IMR-90 (cell line): ENCODE data around the gene TRMT11. TPM values are rescaled to one million over a fixed set of nuclear protein-coding genes. Genes with fewer than 3 reads are reported as not detected.
A peak's percentile ranks its signal among the peaks of the same experiment; 100 is the strongest.

ENCODE experiments used
- ATAC-seq: fragments of 200-7000 bp; cut with Tn5 transposase; 2 replicates; pipeline ENCODE4 v1.9.1; 2020; ENCODE audit warnings: low read depth, mild to moderate bottlenecking, moderate library complexity
- BruUV-seq: library from RNA; stranded (reverse); fragments of 400-500 nt; replicated peaks from 2 replicates; lab custom pipeline; 2021; lab: Mats Ljungman, UMichigan
- CTCF ChIA-PET: fragments of 300-600 bp; formaldehyde crosslinking; extraction: SDS; loops from one replicate; lab custom pipeline; 2021; ENCODE audit warnings: antibody characterized with exemption; lab: Yijun Ruan, JAX
- POLR2A ChIA-PET: fragments of 300-600 bp; sonication (Branson Sonifier 250); formaldehyde crosslinking; loops from one replicate; lab custom pipeline; 2022; ENCODE audit warnings: antibody characterized with exemption; ENCODE audit not compliant: unreplicated experiment; lab: Charles Lee
- DNase-seq: peaks from one replicate; pipeline ENCODE4 v3.0.0; 2013
- H2AFZ ChIP-seq: replicated peaks from 2 replicates; pipeline ENCODE3; 2013; ENCODE audit warnings: low read length, mild to moderate bottlenecking; ENCODE audit not compliant: poor library complexity
- H2AK5ac ChIP-seq: 2 replicates; pipeline ENCODE4 v1.6.1; 2013; ENCODE audit warnings: low read depth, low read length, inconsistent platforms
- H2AK9ac ChIP-seq: replicated peaks from 2 replicates; pipeline ENCODE3; 2013; ENCODE audit warnings: mild to moderate bottlenecking, low read depth, low read length, moderate library complexity; ENCODE audit not compliant: poor library complexity
- H2BK120ac ChIP-seq: 2 replicates; pipeline ENCODE4 v1.6.1; 2013; ENCODE audit warnings: low read depth, low read length, inconsistent platforms
- H2BK15ac ChIP-seq: 3 replicates; pipeline ENCODE4 v1.6.1; 2013; ENCODE audit warnings: low read depth, low read length, inconsistent platforms
- H2BK20ac ChIP-seq: 2 replicates; pipeline ENCODE4 v1.6.1; 2013; ENCODE audit warnings: low read depth, mild to moderate bottlenecking, inconsistent platforms, low read length, moderate library complexity
- H2BK5ac ChIP-seq: 2 replicates; pipeline ENCODE4 v1.6.1; 2013; ENCODE audit warnings: mild to moderate bottlenecking, low read depth, low read length, inconsistent platforms; ENCODE audit not compliant: poor library complexity, severe bottlenecking
- H3K14ac ChIP-seq: replicated peaks from 2 replicates; pipeline ENCODE4 v1.6.1; 2013; ENCODE audit warnings: low read depth, low read length, inconsistent platforms
- H3K18ac ChIP-seq: 2 replicates; pipeline ENCODE4 v1.6.1; 2013; ENCODE audit warnings: low read depth, low read length, control low read depth
- H3K23ac ChIP-seq: 2 replicates; pipeline ENCODE4 v1.6.1; 2013; ENCODE audit warnings: low read depth, low read length, inconsistent platforms
- H3K27ac ChIP-seq: 2 replicates; pipeline ENCODE4 v1.5.1; 2013; ENCODE audit warnings: mild to moderate bottlenecking, control low read depth, low read length; ENCODE audit not compliant: insufficient read depth
- H3K27me3 ChIP-seq: 2 replicates; pipeline ENCODE4 v1.6.1; 2013; ENCODE audit warnings: low read length; ENCODE audit not compliant: control insufficient read depth, insufficient read depth
- H3K36me3 ChIP-seq: 2 replicates; pipeline ENCODE4 v1.6.1; 2013; ENCODE audit warnings: low read length, mixed read lengths; ENCODE audit not compliant: control insufficient read depth, insufficient read depth
- H3K4ac ChIP-seq: 2 replicates; pipeline ENCODE4 v1.6.1; 2013; ENCODE audit warnings: low read depth, low read length, inconsistent platforms
- H3K4me1 ChIP-seq: 2 replicates; pipeline ENCODE4 v1.6.1; 2013; ENCODE audit warnings: low read length, mixed read lengths; ENCODE audit not compliant: control insufficient read depth, insufficient read depth
- H3K4me2 ChIP-seq: 2 replicates; pipeline ENCODE4 v1.6.1; 2013; ENCODE audit warnings: low read depth, mild to moderate bottlenecking, control low read depth, low read length, moderate library complexity
- H3K4me3 ChIP-seq: 2 replicates; pipeline ENCODE4 v1.5.1; 2013; ENCODE audit warnings: low read depth, mild to moderate bottlenecking, control low read depth, low read length, moderate library complexity; ENCODE audit not compliant: insufficient read depth
- H3K56ac ChIP-seq: 2 replicates; pipeline ENCODE4 v1.6.1; 2013; ENCODE audit warnings: low read length, inconsistent platforms; ENCODE audit not compliant: insufficient read depth; ENCODE audit errors: extremely low read depth
- H3K79me1 ChIP-seq, 2 experiments: 2 replicates each; pipeline ENCODE4 v1.6.1; 2013; ENCODE audit warnings: low read length in 2 of 2, inconsistent platforms in 1 of 2, low read depth in 1 of 2
- H3K9ac ChIP-seq: 2 replicates; pipeline ENCODE4 v1.6.1; 2013; ENCODE audit warnings: low read depth, low read length, control low read depth
- H3K9me1 ChIP-seq: 2 replicates; pipeline ENCODE4 v1.6.1; 2013; ENCODE audit warnings: low read length, inconsistent platforms; ENCODE audit not compliant: insufficient read depth
- H3K9me3 ChIP-seq: 2 replicates; pipeline ENCODE4 v1.6.1; 2013; ENCODE audit warnings: low read length; ENCODE audit not compliant: control insufficient read depth, insufficient read depth
- H4K20me1 ChIP-seq: 2 replicates; pipeline ENCODE4 v1.6.1; 2013; ENCODE audit warnings: low read length, inconsistent platforms; ENCODE audit not compliant: insufficient read depth
- H4K5ac ChIP-seq: 2 replicates; pipeline ENCODE4 v1.6.1; 2013; ENCODE audit warnings: mild to moderate bottlenecking, low read depth, low read length, control low read depth
- H4K8ac ChIP-seq, 2 experiments: 2 replicates each; pipeline ENCODE4 v1.6.1; 2013; ENCODE audit warnings: low read depth in 2 of 2, low read length in 2 of 2, control low read depth in 1 of 2, inconsistent platforms in 1 of 2
- H4K91ac ChIP-seq: 2 replicates; pipeline ENCODE4 v1.6.1; 2013; ENCODE audit warnings: low read depth, low read length, inconsistent platforms; ENCODE audit not compliant: insufficient read depth
- CEBPB ChIP-seq: IDR thresholded peaks from 2 replicates; pipeline ENCODE4 v1.6.1; 2012; ENCODE audit warnings: low read depth, low read length, improper control_type of control experiment
- FOS ChIP-seq: fragments of 150-350 bp; IDR thresholded peaks from 2 replicates; pipeline ENCODE4 v1.6.1; 2016; ENCODE audit warnings: low read depth, low read length
- POLR2A ChIP-seq: IDR thresholded peaks from 2 replicates; pipeline ENCODE4 v1.6.1; 2012; ENCODE audit warnings: mild to moderate bottlenecking, low read depth, low read length
- RFX5 ChIP-seq: IDR thresholded peaks from 2 replicates; pipeline ENCODE4 v1.8.0; 2012; ENCODE audit warnings: low read depth, mild to moderate bottlenecking, low read length, moderate library complexity
- WGBS, 2 experiments: methylation state at CpG; one replicate each; pipeline versions ENCODE4 v1.1.5 to v1.1.7; 2013; ENCODE audit warnings: missing lambda C conversion rate in 2 of 2; ENCODE audit not compliant: insufficient read length in 1 of 2; ENCODE audit errors: extremely low coverage in 2 of 2; 5-methylcytosine and 5-hydroxymethylcytosine counted together
- dilution Hi-C: fragments of 300-500 bp; cut with HindIII; formaldehyde crosslinking; loops from one replicate; pipeline ENCODE4 v1.14.3; 2018; ENCODE audit warnings: low sequenced_read_pairs; ENCODE audit not compliant: unreplicated experiment
- in situ Hi-C: fragments of 300-500 bp; cut with MboI; formaldehyde crosslinking; loops from 3 replicates; pipeline ENCODE4 v1.14.3; 2019; ENCODE audit warnings: low sequenced_read_pairs, inconsistent platforms, mixed read lengths
- intact Hi-C: fragments of 100-400 bp; cut with micrococcal nuclease; formaldehyde crosslinking; loops from 2 replicates; pipeline ENCODE4 v1.10.0; 2022
- polyA plus RNA-seq, 3 experiments: library from polyadenylated mRNA; depleted of rRNA; stranded (reverse); fragments of >200 nt; gene quantifications; 2 replicates each; pipeline ENCODE4 v1.2.3, GENCODE V29; 2012; ENCODE audit warnings: low replicate concordance in 1 of 3
- total RNA-seq: library from RNA; depleted of rRNA; stranded (reverse); fragments of >200 nt; gene quantifications from 2 replicates; pipeline ENCODE4 v1.2.3, GENCODE V29; 2012

Gene TRMT11
- total and polyA plus RNA-seq, 2 of the 4 experiments (the other 2 are of a cell fraction) = 14.3 to 19.0 TPM

DNA sequence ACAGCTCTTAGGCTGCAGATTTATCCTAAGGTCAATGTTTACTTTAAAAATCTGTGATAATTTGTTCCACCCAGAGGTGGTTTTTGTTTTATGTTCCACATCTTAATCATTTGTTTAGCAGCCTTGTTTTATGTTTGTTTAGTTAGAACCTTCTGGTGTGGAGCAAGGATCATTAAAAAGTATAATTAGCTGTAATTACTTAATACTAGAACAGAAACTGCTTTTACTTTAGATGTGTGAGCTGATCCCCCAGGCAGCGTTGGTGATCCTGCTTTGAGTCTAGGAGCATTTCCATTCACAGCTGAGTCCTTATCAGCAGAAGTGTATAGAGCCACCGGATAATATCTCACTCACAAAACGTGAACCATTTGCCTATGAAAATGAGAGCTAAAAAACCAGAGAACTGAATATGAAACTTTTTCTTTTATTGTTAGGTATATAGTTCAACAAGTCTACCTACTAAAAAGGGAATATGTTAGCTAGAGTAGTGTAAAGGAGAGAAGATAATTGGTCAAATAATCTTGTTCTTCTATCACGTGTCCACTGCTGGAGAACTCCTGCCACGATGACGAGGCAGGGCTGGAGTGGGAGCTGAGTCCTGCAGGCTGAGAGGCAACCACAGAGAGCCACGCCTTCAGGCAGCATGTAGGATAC is 78.5 kb downstream of the TRMT11 start:
- intact Hi-C loops = no loop called here
- Histone ChIP-seq H2BK120ac (no peak overlapping the region), H4K91ac (no peak overlapping the region; the same call in 1 of the 2 replicates), H3K56ac (no peak overlapping the region), H2BK20ac (no peak overlapping the region), H3K9me1 (peaks cover 6% of the 10 kb centered on the region; the same call in 1 of the 2 replicates), H3K27ac (no peak overlapping the region), H3K14ac (no peak overlapping the region), H2BK5ac (no peak overlapping the region), H3K23ac (no peak overlapping the region), H4K8ac (no peak overlapping the region), H3K4me2 (no peak overlapping the region), H3K27me3 (no peaks in the 10 kb centered on the region), H4K5ac (no peak overlapping the region), H3K9ac (no peak overlapping the region), H4K20me1 (no peaks in the 10 kb centered on the region), H3K18ac (no peak overlapping the region), H3K4ac (no peak overlapping the region), H2AFZ (no peak overlapping the region), H3K79me1 (no peaks in the 10 kb centered on the region), H2BK15ac (no peak overlapping the region), H3K4me3 (no peak overlapping the region), H2AK9ac (no peak overlapping the region), H3K4me1 (peaks cover 6% of the 10 kb centered on the region), H2AK5ac (peak overlapping the region; percentile 3; the same call in 1 of the 2 replicates), H3K36me3 (0 out of 2 replicates have a peak, but pooled peaks cover 1% of the 10 kb centered on the region), H3K9me3 (no peaks in the 10 kb centered on the region)
- CTCF ChIA-PET = interaction anchor here (0.9 to 1.0 kb wide), 2 partner anchors 9 to 11 kb away, joined by 3 read pairs; no protein-coding TSS in a partner anchor
- 100% methylated on average over 1 of the region's 7 CpGs; no CpG with 5 or more reads in 1 of the 2 experiments for WGBS, 2 experiments
- dilution Hi-C loops = no loop called here
- no peak for TF ChIP-seq CEBPB
- no peak for TF ChIP-seq RFX5
- TF ChIP-seq POLR2A = no peak
- no peak for TF ChIP-seq FOS
- no TSS peak for BruUV-seq
- DNase-seq (no peak), ATAC-seq (no peak)
- POLR2A ChIA-PET = no interaction called here
- in situ Hi-C loops = no loop called here
